D721Med (cell line): ENCODE measurements around the gene ZNF74.
"Not testable (repeated sequence)": the region's sequence is repeated elsewhere in the genome, so short reads cannot be mapped to it uniquely, and the experiment has no call there.

Experiments used
- DNase-seq: peaks from one replicate; pipeline ENCODE4 v3.0.0; 2011; ENCODE audit warnings: low spot score; ENCODE audit not compliant: insufficient read length
- FAIRE-seq: peaks from 2 replicates; lab custom pipeline; 2011; peaks lifted over from hg19 to GRCh38; lab: Jason Lieb, UNC
- TF ChIP-seq, protein P1 (sequence below): IDR thresholded peaks from 2 replicates; pipeline ENCODE4 v1.5.1; 2012; ENCODE audit warnings: mild to moderate bottlenecking, control low read depth; ENCODE audit not compliant: insufficient read depth; ENCODE audit errors: missing control alignments

ZNF74 gene

GRCh38 chr22:20384865-20385264, 9.1 kb upstream of the ZNF74 start:
- DNase-seq = no peak
- no peak for FAIRE-seq
- TF ChIP-seq, protein P1, sequence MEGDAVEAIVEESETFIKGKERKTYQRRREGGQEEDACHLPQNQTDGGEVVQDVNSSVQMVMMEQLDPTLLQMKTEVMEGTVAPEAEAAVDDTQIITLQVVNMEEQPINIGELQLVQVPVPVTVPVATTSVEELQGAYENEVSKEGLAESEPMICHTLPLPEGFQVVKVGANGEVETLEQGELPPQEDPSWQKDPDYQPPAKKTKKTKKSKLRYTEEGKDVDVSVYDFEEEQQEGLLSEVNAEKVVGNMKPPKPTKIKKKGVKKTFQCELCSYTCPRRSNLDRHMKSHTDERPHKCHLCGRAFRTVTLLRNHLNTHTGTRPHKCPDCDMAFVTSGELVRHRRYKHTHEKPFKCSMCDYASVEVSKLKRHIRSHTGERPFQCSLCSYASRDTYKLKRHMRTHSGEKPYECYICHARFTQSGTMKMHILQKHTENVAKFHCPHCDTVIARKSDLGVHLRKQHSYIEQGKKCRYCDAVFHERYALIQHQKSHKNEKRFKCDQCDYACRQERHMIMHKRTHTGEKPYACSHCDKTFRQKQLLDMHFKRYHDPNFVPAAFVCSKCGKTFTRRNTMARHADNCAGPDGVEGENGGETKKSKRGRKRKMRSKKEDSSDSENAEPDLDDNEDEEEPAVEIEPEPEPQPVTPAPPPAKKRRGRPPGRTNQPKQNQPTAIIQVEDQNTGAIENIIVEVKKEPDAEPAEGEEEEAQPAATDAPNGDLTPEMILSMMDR = no peak

- TF ChIP-seq, protein P1 = no peak
- no peak for FAIRE-seq
- no peak for DNase-seq
These were observed 7.6 kb upstream of the ZNF74 start for GRCh38 chr22:20386336-20386735.

GRCh38 chr22:20386972-20387371, 7.0 kb upstream of the ZNF74 start:
- TF ChIP-seq, protein P1 = no peak

GRCh38 chr22:20388200-20388599, 5.8 kb upstream of the ZNF74 start:
- TF ChIP-seq, protein P1 = no peak
- no peak for FAIRE-seq
- DNase-seq = no peak

More at GRCh38 chr22:20386972-20387371, 7.0 kb upstream of the ZNF74 start:
- no peak for FAIRE-seq
- DNase-seq = no peak

- TF ChIP-seq, protein P1 = no peak
- no peak for FAIRE-seq
These were observed 4.7 kb upstream of the ZNF74 start for GRCh38 chr22:20389288-20389687.

DNA sequence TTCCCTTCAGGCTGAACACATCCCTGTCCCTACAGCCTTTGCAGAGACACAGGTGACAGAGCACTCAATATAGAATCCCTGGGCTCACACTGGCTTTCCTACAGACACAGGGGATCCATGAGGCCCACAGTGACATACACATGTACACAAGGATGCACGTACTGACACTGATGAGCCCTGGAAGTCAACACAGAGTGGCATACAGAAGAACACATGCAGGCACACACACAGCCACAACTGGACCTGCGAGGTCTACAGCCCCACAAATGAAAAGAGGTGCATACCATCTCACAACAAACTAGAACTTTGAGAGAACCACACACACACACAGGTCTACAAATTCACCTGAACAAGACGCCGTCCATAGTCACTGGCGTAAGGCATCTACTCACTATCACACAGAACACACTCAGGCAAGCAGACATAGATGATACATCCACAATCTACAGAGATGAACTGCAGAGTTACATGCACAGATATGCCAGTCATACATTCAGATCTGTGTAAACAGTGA, 3.5 kb upstream of the ZNF74 start:
- no peak for DNase-seq
- FAIRE-seq = no peak
- TF ChIP-seq, protein P1 = no peak

More at GRCh38 chr22:20389288-20389687, 4.7 kb upstream of the ZNF74 start:
- DNase-seq = no peak

GRCh38 chr22:20391222-20391621, 2.7 kb upstream of the ZNF74 start:
- DNase-seq (no peak), FAIRE-seq (no peak)
- TF ChIP-seq, protein P1 = no peak

DNA sequence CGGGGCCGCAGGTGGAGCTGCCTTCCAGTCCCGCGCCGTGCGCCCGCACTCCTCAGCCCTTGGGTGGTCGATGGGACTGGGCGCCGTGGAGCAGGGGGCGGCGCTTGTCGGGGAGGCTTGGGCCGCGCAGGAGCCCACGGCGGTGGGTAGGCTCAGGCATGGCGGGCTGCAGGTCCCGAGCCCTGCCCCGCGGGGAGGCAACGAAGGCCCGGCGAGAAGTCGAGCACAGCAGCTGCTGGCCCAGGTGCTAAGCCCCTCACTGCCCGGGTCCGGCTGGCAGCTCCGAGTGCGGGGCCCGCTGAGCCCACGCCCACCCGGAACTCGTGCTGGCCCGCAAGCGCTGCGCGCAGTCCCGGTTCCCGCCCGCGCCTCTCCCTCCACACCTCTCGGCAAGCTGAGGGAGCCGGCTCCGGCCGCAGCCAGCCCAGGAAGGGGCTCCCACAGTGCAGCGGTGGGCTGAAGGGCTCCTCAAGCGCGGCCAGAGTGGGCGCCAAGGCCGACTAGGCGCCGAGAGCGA, 1.5 kb upstream of the ZNF74 start:
- not testable (repeated sequence) for DNase-seq, FAIRE-seq
